Fibroblast of skin of abdomen (primary cell): Measurements from ENCODE around the gene POLR3G.
A peak's percentile ranks its signal among the peaks of the same experiment; 100 is the strongest.

ENCODE experiments used
- DNase-seq: peaks from one replicate; pipeline ENCODE4 v3.0.0-alpha.2; 2013

POLR3G gene

GRCh38 chr5:90503596-90503995 is 28.9 kb downstream of the POLR3G start:
- DNase-seq, result peak; percentile 22

GRCh38 chr5:90504743-90505142 is 30.1 kb downstream of the POLR3G start:
- DNase-seq, result no peak

- DNase-seq, result no peak
Observed at GRCh38 chr5:90506221-90506620, 31.6 kb downstream of the POLR3G start.

GRCh38 chr5:90510438-90510837 is 35.8 kb downstream of the POLR3G start:
- DNase-seq, result no peak

GRCh38 chr5:90514520-90514919 is 39.9 kb downstream of the POLR3G start:
- DNase-seq, result no peak

- DNase-seq, result peak; percentile 16
Observed at GRCh38 chr5:90518661-90519060, 44.0 kb downstream of the POLR3G start.

GRCh38 chr5:90519081-90519480 is 44.4 kb downstream of the POLR3G start:
- no peak for DNase-seq

GRCh38 chr5:90528601-90529193 is 54.0 kb downstream of the POLR3G start:
- DNase-seq, result no peak

GRCh38 chr5:90529194-90529938 is 54.7 kb downstream of the POLR3G start, which contains the start of gene LYSMD3:
Gene LYSMD3 (minus strand): TSS chr5:90529584. CDS start chr5:90525289, 4,295 bp downstream.
- DNase-seq, result peak; percentile 98

GRCh38 chr5:90529939-90530677 is 55.4 kb downstream of the POLR3G start:
- peak; percentile 80 for DNase-seq

GRCh38 chr5:90530736-90531487 is 56.2 kb downstream of the POLR3G start:
- DNase-seq, result no peak

GRCh38 chr5:90533794-90534193 is 59.1 kb downstream of the POLR3G start:
- DNase-seq, result no peak

GRCh38 chr5:90534922-90535321 is 60.3 kb downstream of the POLR3G start:
- no peak for DNase-seq

GRCh38 chr5:90542827-90543519 is 68.3 kb downstream of the POLR3G start:
- no peak for DNase-seq

- no peak for DNase-seq
Observed at GRCh38 chr5:90545511-90545910, 70.8 kb downstream of the POLR3G start.

- peak; percentile 64 for DNase-seq
Observed at GRCh38 chr5:90546216-90546837, 71.7 kb downstream of the POLR3G start.

GRCh38 chr5:90547072-90547536 is 72.4 kb downstream of the POLR3G start:
- DNase-seq, result no peak

GRCh38 chr5:90548069-90548593 is 73.5 kb downstream of the POLR3G start:
- peak; percentile 88 for DNase-seq

- DNase-seq, result no peak
Observed at GRCh38 chr5:90549223-90549622, 74.6 kb downstream of the POLR3G start.

- no peak for DNase-seq
Observed at GRCh38 chr5:90549729-90550275, 75.1 kb downstream of the POLR3G start.

- DNase-seq, result no peak
Observed at GRCh38 chr5:90550963-90551362, 76.3 kb downstream of the POLR3G start.
